ENCODE results near the gene MAGED1.

DNA sequence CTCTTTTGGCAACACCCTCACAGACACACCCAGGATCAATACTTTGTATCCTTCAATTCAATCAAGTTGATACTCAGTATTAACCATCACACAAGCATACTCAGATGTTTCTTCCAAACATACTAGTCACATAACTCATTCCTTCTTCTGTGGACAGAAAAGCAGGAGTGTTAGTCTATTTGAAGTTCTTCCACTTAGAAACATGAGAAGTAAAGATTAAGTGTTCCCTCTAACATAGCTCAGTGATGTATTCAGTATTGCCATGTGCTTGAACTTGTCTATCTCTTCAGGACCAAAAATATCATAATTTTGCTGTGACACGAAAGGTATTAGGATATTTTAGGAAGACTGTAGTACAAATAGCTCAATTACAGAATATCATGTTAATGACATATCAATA is 25.8 kb upstream of the MAGED1 start:
- TF ChIP-seq POLR2A (IDR thresholded peaks at IDR 0.05; ENCODE audit: low read depth, low read length) (no peak), POLR2AphosphoS5 (IDR thresholded peaks at IDR 0.05; ENCODE audit: low read depth, low read length) (no peak), TAF1 (IDR thresholded peaks at IDR 0.05; ENCODE audit: low read depth, low read length) (no peak), SPI1 (IDR thresholded peaks at IDR 0.05; ENCODE audit: low read depth, low read length) (no peak)

Measured in GM12891 (cell line).